Measurements from ENCODE around the gene ERVFRD-1.

ERVFRD-1 gene, protein sequence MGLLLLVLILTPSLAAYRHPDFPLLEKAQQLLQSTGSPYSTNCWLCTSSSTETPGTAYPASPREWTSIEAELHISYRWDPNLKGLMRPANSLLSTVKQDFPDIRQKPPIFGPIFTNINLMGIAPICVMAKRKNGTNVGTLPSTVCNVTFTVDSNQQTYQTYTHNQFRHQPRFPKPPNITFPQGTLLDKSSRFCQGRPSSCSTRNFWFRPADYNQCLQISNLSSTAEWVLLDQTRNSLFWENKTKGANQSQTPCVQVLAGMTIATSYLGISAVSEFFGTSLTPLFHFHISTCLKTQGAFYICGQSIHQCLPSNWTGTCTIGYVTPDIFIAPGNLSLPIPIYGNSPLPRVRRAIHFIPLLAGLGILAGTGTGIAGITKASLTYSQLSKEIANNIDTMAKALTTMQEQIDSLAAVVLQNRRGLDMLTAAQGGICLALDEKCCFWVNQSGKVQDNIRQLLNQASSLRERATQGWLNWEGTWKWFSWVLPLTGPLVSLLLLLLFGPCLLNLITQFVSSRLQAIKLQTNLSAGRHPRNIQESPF

GRCh38 chr6:11110921-11111768 lies at the start of gene ERVFRD-1:
ERVFRD-1 (minus strand) TSS chr6:11111725; CDS start chr6:11105310, 6,415 bp downstream.
- DNase-seq: no peak

DNA sequence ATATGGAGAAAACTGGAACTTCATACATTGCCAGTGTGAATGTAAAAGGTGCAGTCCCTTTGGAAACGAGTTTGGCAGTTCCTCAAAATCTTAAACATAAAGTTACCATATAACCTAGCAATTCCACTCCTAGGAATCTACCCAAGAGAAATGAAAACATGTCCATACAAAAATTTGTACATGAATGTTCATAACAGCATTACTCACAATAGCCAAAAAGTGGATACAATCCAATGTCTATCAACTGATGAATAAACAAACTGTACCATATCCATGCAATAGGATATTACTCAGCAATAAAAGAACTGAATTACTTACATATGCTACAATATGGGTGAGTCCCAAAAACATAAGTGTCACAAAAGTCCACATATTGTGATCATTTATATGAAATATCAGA lies 48.7 kb upstream of the ERVFRD-1 start:
- no peak for DNase-seq

DNA sequence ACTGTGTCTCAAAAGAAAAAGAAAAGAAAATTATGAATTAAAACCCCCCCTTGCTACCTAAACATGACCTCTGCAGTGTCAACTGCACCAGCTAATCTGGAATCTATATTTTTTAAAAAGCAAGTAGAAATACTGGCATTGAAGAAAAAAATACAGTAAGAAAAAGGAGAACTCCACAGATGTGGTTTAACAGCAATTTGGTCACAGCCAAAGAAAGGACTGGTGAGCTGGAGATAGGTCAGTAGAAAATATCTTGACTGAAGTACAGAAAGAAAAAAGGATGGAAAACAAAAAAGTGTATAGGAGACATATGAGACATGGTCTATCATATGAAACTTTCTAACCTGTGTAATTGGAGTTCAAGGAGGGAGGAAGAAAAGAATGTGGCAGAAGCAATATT lies 44.1 kb upstream of the ERVFRD-1 start:
- no peak for DNase-seq

DNA sequence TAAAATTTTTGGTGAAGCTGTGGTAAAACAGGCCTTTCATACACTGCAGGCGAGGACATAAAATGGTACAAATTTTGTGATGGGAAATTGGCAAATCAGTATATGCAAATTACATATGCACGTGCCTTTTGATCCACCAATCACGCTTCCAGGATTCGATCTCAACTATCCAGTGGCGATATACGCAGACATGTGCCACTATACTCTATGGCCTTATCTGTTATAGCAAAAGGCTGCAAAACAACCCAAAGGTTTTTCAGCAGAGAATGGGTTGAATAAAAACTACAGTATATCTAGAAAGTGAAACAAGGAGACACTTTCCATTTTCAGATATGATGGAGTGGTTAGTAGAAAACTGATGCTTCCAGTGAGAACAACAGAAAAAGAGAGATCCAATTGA lies 41.9 kb upstream of the ERVFRD-1 start:
- no peak for DNase-seq

GRCh38 chr6:11152581-11152980 lies 41.1 kb upstream of the ERVFRD-1 start:
- DNase-seq: no peak

DNA sequence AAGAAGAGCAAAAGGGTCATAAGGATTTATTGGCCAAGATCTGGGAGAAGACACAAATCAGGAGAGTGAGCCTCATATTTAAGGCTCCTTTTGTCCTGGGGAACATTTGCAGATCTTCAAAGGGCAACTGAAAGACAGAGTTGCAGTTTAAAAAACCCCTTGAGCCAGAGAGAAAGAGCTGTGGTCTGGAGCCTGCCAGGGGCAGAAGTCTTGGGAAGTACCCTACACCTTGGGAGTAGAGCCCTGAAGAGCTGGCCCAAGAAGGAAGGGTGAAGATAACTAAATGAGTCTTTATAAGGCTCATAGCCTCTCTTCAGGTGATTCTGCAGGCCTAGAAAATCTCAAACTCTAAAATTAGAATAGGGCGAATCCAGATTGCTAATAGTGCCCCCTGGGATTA lies 40.0 kb upstream of the ERVFRD-1 start:
- DNase-seq: no peak

- no peak for DNase-seq
Measured at GRCh38 chr6:11149551-11149950, 38.0 kb upstream of the ERVFRD-1 start.

DNA sequence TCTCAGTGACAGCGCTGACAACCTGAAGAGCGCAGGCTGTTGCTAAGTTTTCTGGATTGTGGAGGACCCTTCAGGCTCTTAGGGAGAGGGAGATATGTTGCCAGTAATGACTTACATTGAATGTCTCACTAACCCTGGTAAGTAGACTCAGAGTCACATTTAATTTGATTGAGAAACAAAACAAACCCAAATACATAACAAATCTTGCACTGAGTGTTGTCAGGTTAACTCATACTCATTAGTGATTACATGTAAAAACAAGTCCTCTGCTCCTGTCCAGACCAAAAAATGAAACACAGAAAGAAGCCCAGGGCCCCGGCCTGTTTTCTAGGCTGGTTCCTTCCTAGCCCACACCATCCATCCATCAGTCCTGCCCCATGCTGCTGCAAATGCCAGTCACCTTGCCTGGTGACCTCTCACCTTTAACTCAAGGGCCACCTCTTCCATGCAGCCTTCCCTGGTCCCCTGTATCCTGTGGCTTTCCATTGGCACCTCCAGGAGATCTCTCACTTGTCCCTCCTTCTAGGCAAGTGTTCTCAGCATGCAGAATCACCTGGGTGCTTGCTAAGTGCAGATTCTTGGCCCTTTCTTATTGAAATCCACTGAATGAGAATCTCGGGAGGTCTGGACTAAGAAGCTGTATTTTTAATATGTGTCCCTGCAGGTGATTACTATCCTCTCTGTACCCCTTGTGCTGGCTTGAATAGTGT lies 34.7 kb upstream of the ERVFRD-1 start:
- no peak for DNase-seq

- DNase-seq: peak; percentile 60
Measured at GRCh38 chr6:11144393-11144851, 32.9 kb upstream of the ERVFRD-1 start.

GRCh38 chr6:11143394-11144371 lies 32.2 kb upstream of the ERVFRD-1 start:
- DNase-seq: no peak

DNA sequence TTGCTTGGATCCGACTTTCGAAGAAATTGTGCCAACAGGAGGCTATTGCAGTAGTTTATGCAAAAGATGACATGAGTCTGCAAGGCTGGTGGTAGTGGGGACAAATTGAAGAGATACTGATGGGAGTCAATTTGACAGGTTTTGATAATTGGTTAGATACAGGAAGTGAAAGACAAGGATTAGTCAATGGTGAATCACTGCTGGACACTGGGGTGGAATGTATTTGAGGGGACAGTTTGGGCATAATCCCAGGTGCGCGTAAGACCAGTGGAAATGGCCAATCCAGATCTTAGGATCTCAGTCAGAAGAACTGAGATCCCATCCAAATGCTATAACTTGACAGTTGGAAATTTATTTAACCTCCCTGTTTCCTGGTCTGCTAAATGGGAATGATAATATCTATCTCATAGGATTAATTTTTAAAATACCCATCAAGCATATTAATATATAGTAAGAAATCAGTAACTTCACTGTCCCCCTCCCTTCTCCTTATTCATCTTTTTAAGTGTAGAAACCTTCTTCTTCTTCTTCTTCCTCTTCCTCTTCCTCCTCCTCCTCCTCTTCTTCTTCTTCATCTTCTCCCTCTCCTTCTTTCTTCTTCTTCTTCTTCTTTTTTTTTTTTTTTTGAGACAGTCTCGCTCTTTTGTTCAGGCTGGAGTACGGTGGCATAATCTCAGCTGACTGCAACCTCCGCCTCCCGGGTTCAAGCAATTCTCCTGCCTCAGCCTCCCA lies 30.9 kb upstream of the ERVFRD-1 start:
- no peak for DNase-seq

DNA sequence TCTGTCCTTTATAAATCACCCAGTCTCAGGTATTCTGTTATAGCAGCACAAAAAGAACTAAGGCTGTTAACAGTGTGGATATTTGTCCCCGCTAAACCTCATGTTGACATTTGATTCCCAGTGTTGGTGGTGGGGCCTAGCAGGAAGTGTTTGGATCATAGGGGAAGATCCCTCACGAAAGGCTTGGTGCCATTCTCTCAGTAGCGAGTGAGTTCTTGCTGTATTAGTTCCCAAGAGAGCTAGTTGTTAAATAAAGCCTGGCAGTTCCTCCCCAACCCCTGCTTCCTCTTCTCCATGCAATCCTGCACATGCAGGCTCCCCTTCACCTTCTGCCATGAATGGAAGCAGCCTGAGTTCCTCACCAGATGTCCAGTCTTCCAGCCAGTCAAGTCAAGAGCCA lies 29.8 kb upstream of the ERVFRD-1 start:
- DNase-seq: no peak

GRCh38 chr6:11140056-11140455 lies 28.5 kb upstream of the ERVFRD-1 start:
- DNase-seq: no peak

DNA sequence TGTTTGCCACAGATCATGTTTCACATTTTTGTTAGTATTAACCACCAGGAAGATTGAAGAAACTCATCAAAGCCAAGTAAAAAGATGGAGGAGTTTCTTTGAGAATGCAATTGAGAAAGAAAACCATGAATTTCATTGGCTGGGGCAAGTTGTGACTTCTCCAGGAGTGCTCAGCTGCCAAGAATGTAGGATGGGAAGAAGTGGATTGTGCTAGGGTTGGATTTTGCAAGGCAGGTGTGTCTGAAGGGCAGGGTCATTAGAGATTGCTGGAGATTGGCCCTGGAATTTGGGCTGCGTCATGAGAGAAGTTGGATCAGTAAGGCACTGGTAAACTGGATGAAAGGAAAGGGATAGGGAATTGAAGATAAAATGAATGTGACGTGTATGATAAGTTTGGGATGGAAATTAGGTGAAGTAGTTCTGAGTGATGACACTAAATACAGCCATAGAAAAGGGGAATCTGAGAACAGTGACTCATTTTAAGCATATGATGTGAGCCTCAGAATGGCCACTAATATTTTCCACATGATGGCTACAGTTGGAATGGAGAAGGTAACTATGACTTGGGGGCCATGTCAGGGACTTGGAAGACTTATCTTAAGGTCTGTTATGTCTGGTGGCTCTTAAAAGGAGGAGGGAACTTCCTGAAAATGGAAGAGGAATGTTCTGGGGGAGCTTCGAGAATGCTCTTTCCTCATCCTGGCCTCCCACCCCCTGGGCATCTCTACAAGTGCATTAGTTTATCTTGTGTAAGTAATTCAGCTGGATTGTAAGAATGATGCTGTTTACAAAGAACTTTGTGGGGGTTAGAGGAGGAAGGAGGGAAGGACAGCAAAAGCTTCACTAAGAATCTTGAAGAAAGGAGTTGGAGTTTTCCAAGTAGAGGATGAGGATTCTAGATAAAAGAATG lies 27.8 kb upstream of the ERVFRD-1 start:
- no peak for DNase-seq

DNA sequence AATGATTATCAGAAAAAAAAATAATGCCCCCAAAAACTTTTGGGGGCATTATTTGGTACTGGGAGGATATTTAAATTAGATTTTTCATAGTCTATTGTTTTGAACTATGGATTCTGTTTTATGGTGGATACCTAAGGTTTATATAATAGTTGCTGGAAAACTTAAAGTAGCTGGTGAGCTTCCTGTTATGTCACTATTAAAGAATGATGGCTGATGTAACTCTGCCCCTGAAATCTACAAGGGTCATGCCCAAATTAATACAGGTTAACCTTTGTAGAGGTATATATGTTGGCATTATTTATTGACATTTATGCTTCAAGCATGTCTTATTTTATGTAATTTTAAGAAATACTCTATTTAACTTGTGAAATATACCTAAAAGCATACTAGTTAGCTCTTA lies 25.3 kb upstream of the ERVFRD-1 start:
- DNase-seq: no peak

DNA sequence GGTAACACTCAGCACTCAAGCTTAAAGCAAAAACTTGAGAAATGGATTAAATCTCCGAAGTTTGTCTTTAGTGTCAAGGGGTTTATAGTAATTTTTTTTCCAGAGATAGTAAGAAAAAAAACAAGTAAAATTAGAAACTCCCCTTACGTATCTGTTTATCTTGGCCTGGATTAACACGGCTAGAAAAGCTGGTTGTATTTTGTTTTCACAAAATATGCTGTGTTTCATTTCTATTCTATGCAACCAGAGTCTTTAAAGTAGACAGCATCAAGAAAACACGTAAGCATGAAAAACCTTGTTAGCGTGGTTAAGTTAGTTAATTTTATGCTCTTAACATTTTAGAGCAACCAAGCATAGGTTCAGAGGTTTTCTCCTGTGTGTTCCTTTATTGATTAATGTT lies 21.8 kb upstream of the ERVFRD-1 start:
- DNase-seq: no peak

- no peak for DNase-seq
Measured at GRCh38 chr6:11132194-11132888, 20.8 kb upstream of the ERVFRD-1 start.

GRCh38 chr6:11130605-11131004 lies 19.1 kb upstream of the ERVFRD-1 start:
- DNase-seq: no peak

- no peak for DNase-seq
Measured at GRCh38 chr6:11129908-11130565, 18.5 kb upstream of the ERVFRD-1 start.

All from kidney glomerular epithelial cell (primary cell).